ENCODE measurements around the gene DMRT2. TPM values are rescaled to one million over a fixed set of nuclear protein-coding genes. Genes with fewer than 3 reads are reported as not detected.

Gene DMRT2
- total and polyA plus RNA-seq, 2 of the 8 experiments (the other 6 are each of a cell fraction or from before 2014, with no cell fraction given): 0.29 to 0.93 TPM

GRCh38 chr9:1014640-1015039 is 35.5 kb upstream of the DMRT2 start:
- no peak overlapping the region for H3K23ac ChIP-seq (ENCODE audit: insufficient read length)
- no peak overlapping the region for H4K5ac ChIP-seq (ENCODE audit: insufficient read length, low read depth, low read length)
- H3K4ac ChIP-seq (replicated peaks; ENCODE audit: insufficient read length, low read depth, low read length): no peak overlapping the region
- no peak overlapping the region for H2AK5ac ChIP-seq (ENCODE audit: low read depth, low read length)
- H3K79me1 ChIP-seq (ENCODE audit: low read depth, low read length): no peaks in the 10 kb centered on the region
- no peak overlapping the region for H2BK12ac ChIP-seq (ENCODE audit: low read depth, low read length)
- no peak overlapping the region for H3K56ac ChIP-seq (replicated peaks; ENCODE audit: insufficient read length, low read depth, low read length)
- no peak overlapping the region for H4K8ac ChIP-seq (ENCODE audit: extremely low read depth, insufficient read depth, low read length)
- no peaks in the 10 kb centered on the region for H3K4me1 ChIP-seq (replicated peaks in 1 of 4; ENCODE audit: control insufficient read depth in 3 of 4, insufficient read depth in 4 of 4, low read length in 3 of 4)
- no peak overlapping the region for H3K4me3 ChIP-seq (ENCODE audit: extremely low read depth in 1 of 4, insufficient read depth in 2 of 4, low read depth in 3 of 4, low read length in 4 of 4)
- DNase-seq (ENCODE audit: low read depth in 1 of 2, low spot score in 2 of 2) (no peak), FAIRE-seq (no peak)
- no peak overlapping the region for H4K91ac ChIP-seq (replicated peaks; ENCODE audit: insufficient read length, low read length)
- H2BK20ac ChIP-seq (ENCODE audit: low read length): no peak overlapping the region
- TF ChIP-seq TEAD4 (IDR thresholded peaks at IDR 0.05; ENCODE audit: low read depth, low read length) (no peak), BACH1 (IDR thresholded peaks at IDR 0.05; ENCODE audit: low read length) (no peak), RFX5 (IDR thresholded peaks at IDR 0.05; ENCODE audit: borderline replicate concordance, low read depth, low read length) (no peak), EP300 (IDR thresholded peaks at IDR 0.05; ENCODE audit: borderline replicate concordance in 1 of 2, low read depth in 2 of 2, low read length in 2 of 2) (no peak), CREB1 (IDR thresholded peaks at IDR 0.05) (no peak), POLR2AphosphoS5 (IDR thresholded peaks at IDR 0.05; ENCODE audit: low read depth, low read length) (no peak), KDM5A (IDR thresholded peaks at IDR 0.05; ENCODE audit: low read length) (no peak), SIN3A (conservative IDR thresholded peaks at IDR 0.05 in 1 of 2, IDR thresholded peaks at IDR 0.05 in 1 of 2; ENCODE audit: low read depth in 1 of 2, low read length in 2 of 2) (no peak), TBP (IDR thresholded peaks at IDR 0.05; ENCODE audit: low read depth, low read length) (no peak), GTF2F1 (IDR thresholded peaks at IDR 0.05; ENCODE audit: borderline replicate concordance, low read depth, low read length) (no peak)
- TF ChIP-seq, protein P1, sequence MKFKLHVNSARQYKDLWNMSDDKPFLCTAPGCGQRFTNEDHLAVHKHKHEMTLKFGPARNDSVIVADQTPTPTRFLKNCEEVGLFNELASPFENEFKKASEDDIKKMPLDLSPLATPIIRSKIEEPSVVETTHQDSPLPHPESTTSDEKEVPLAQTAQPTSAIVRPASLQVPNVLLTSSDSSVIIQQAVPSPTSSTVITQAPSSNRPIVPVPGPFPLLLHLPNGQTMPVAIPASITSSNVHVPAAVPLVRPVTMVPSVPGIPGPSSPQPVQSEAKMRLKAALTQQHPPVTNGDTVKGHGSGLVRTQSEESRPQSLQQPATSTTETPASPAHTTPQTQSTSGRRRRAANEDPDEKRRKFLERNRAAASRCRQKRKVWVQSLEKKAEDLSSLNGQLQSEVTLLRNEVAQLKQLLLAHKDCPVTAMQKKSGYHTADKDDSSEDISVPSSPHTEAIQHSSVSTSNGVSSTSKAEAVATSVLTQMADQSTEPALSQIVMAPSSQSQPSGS (IDR thresholded peaks at IDR 0.05; ENCODE audit: low read length): no peak
- H3K79me2 ChIP-seq (ENCODE audit: control insufficient read depth in 1 of 2, insufficient read depth in 2 of 2, low read length in 2 of 2): no peaks in the 10 kb centered on the region
- no peak overlapping the region for H3K9ac ChIP-seq (replicated peaks in 1 of 4; ENCODE audit: extremely low read depth in 1 of 4, low read depth in 3 of 4, low read length in 3 of 4)
- H3K18ac ChIP-seq (ENCODE audit: extremely low read depth, low read length): no peak overlapping the region
- H3K9me3 ChIP-seq (ENCODE audit: insufficient read depth in 2 of 2, low read depth in 1 of 2, low read length in 1 of 2): peaks cover 3 to 19% of the 10 kb centered on the region in 2 experiments; a peak in 3 of 4 replicates
- no peak overlapping the region for H3K14ac ChIP-seq (ENCODE audit: insufficient read length)
- H2AFZ ChIP-seq (ENCODE audit: low read length): no peak overlapping the region
- ChIA-PET CTCF (ENCODE audit: partially characterized antibody) (no interaction called here), POLR2A (ENCODE audit: partially characterized antibody) (no interaction called here)
- H3K23me2 ChIP-seq (ENCODE audit: low read depth, low read length): no peaks in the 10 kb centered on the region
- H3K36me3 ChIP-seq (ENCODE audit: control insufficient read depth in 2 of 4, insufficient read depth in 4 of 4, low read length in 3 of 4): no peaks in the 10 kb centered on the region
- no peak overlapping the region for H3K27ac ChIP-seq (ENCODE audit: low read depth, low read length)
- 79% methylated on average over 2 of the region's 2 CpGs; no CpG with 5 or more reads in 1 of the 2 experiments for WGBS, 2 experiments (ENCODE audit: extremely low coverage in 1 of 2, insufficient coverage in 1 of 2, insufficient read length in 1 of 2, insufficient replicate concordance in 2 of 2, low coverage in 1 of 2, low lambda C conversion rate in 2 of 2, missing lambda C conversion rate in 1 of 2)
- peaks cover 0 to 2% (median 0%) of the 10 kb centered on the region in 4 experiments; a peak in 2 of 7 replicates for H3K27me3 ChIP-seq (replicated peaks in 1 of 4; ENCODE audit: control insufficient read depth in 3 of 4, extremely low read depth in 1 of 4, insufficient read depth in 3 of 4, low read length in 3 of 4)
- H2BK120ac ChIP-seq (replicated peaks; ENCODE audit: low read depth, low read length): no peak overlapping the region
- H2BK15ac ChIP-seq (ENCODE audit: low read length): no peak overlapping the region
- H4K20me1 ChIP-seq (replicated peaks in 1 of 2; ENCODE audit: control insufficient read depth in 1 of 2, insufficient read depth in 2 of 2, low read length in 2 of 2): no peaks in the 10 kb centered on the region
- H3K4me2 ChIP-seq (ENCODE audit: insufficient read depth in 1 of 2, low read depth in 2 of 2, low read length in 2 of 2): no peak overlapping the region
- H2BK5ac ChIP-seq (ENCODE audit: low read depth, low read length): no peak overlapping the region

All from H1 (cell line).